HEK293 (cell line): ENCODE results near the gene PDZD4.

Experiments
- CTCF ChIA-PET: fragments of 350-600 bp; formaldehyde crosslinking; extraction: SDS; loops from one replicate; lab custom pipeline; 2021; ENCODE audit warnings: antibody characterized with exemption; lab: Yijun Ruan, JAX
- POLR2A ChIA-PET: fragments of 300-600 bp; formaldehyde crosslinking; extraction: SDS; loops from one replicate; lab custom pipeline; 2020; ENCODE audit warnings: antibody characterized with exemption, inconsistent platforms; lab: Yijun Ruan, JAX
- H3K27ac ChIP-seq: fragments of 200-500 bp; sonication (Bioruptor generic); 2 replicates; pipeline ENCODE4 v1.5.1; 2014; ENCODE audit warnings: low read depth, low read length, control low read depth, inconsistent platforms; ENCODE audit errors: extremely low read depth
- H3K36me3 ChIP-seq, 2 experiments: fragments of 200-500 bp in 1 of 2; sonication (Bioruptor generic) in 1 of 2; 1 replicate in 1 of 2; 2 replicates in 1 of 2; pipeline ENCODE4 v1.5.1; 2014 to 2017; ENCODE audit warnings: inconsistent platforms in 2 of 2, low read length in 2 of 2; ENCODE audit not compliant: control insufficient read depth in 2 of 2, insufficient read depth in 1 of 2
- H3K4me1 ChIP-seq: fragments of 200-500 bp; sonication (Bioruptor generic); 2 replicates; pipeline ENCODE4 v1.5.1; 2014; ENCODE audit warnings: mild to moderate bottlenecking, low read length, inconsistent platforms; ENCODE audit not compliant: control insufficient read depth, insufficient read depth
- H3K4me3 ChIP-seq: 2 replicates; pipeline ENCODE4 v1.5.1; 2011; ENCODE audit warnings: low read depth, mild to moderate bottlenecking, control low read depth, low read length, moderate library complexity
- H3K9me3 ChIP-seq: fragments of 200-500 bp; sonication (Bioruptor generic); 2 replicates; pipeline ENCODE4 v1.5.1; 2014; ENCODE audit warnings: low read depth, low read length, inconsistent platforms; ENCODE audit not compliant: control insufficient read depth, insufficient read depth
- BCL11B ChIP-seq: fragments of 450-650 bp; formaldehyde crosslinking; IDR thresholded peaks from 2 replicates; pipeline ENCODE4 v1.5.1; 2016; ENCODE audit warnings: low read depth, missing biosample characterization, missing genetic modification characterization
- SCRT1 ChIP-seq: fragments of 450-650 bp; formaldehyde crosslinking; IDR thresholded peaks from 2 replicates; pipeline ENCODE4 v1.5.1; 2016; ENCODE audit warnings: missing biosample characterization, missing genetic modification characterization, borderline replicate concordance
- SCRT2 ChIP-seq: fragments of 450-650 bp; formaldehyde crosslinking; IDR thresholded peaks from 2 replicates; pipeline ENCODE4 v1.5.1; 2016; ENCODE audit warnings: missing biosample characterization, missing genetic modification characterization
- SP3 ChIP-seq: fragments of 450-650 bp; formaldehyde crosslinking; IDR thresholded peaks from 2 replicates; pipeline ENCODE4 v1.5.1; 2016; ENCODE audit warnings: missing biosample characterization, missing genetic modification characterization
- ZBTB26 ChIP-seq: fragments of 450-650 bp; formaldehyde crosslinking; optimal IDR thresholded peaks from 2 replicates; pipeline ENCODE3; 2016; ENCODE audit warnings: missing biosample characterization, mild to moderate bottlenecking, missing genetic modification characterization
- ZBTB48 ChIP-seq: fragments of 450-650 bp; formaldehyde crosslinking; IDR thresholded peaks from 2 replicates; pipeline ENCODE4 v1.5.1; 2016; ENCODE audit warnings: missing biosample characterization, missing genetic modification characterization
- ZNF174 ChIP-seq: fragments of 450-650 bp; formaldehyde crosslinking; IDR thresholded peaks from 2 replicates; pipeline ENCODE4 v1.5.0; 2017; ENCODE audit warnings: missing biosample characterization, mild to moderate bottlenecking, missing genetic modification characterization
- ZNF248 ChIP-seq: fragments of 450-650 bp; formaldehyde crosslinking; IDR thresholded peaks from 2 replicates; pipeline ENCODE4 v1.5.1; 2017; ENCODE audit warnings: missing biosample characterization, missing genetic modification characterization
- ZNF324 ChIP-seq: fragments of 450-650 bp; formaldehyde crosslinking; IDR thresholded peaks from 2 replicates; pipeline ENCODE4 v1.5.1; 2016; ENCODE audit warnings: missing biosample characterization, missing genetic modification characterization
- ZNF423 ChIP-seq: fragments of 450-650 bp; formaldehyde crosslinking; IDR thresholded peaks from 2 replicates; pipeline ENCODE4 v1.5.1; 2016; ENCODE audit warnings: missing biosample characterization, missing genetic modification characterization
- ZNF501 ChIP-seq: fragments of 450-650 bp; formaldehyde crosslinking; IDR thresholded peaks from 2 replicates; pipeline ENCODE4 v1.5.1; 2016; ENCODE audit warnings: missing biosample characterization, missing genetic modification characterization
- ZNF510 ChIP-seq: fragments of 450-650 bp; formaldehyde crosslinking; IDR thresholded peaks from 2 replicates; pipeline ENCODE4 v1.5.1; 2018; ENCODE audit warnings: mild to moderate bottlenecking, missing genetic modification characterization, missing biosample characterization; ENCODE audit not compliant: insufficient replicate concordance
- ZNF600 ChIP-seq: fragments of 450-650 bp; formaldehyde crosslinking; IDR thresholded peaks from 2 replicates; pipeline ENCODE4 v1.5.1; 2016; ENCODE audit warnings: missing biosample characterization, missing genetic modification characterization
- ZNF624 ChIP-seq: fragments of 450-650 bp; formaldehyde crosslinking; IDR thresholded peaks from 2 replicates; pipeline ENCODE4 v1.5.1; 2017; ENCODE audit warnings: missing biosample characterization, missing genetic modification characterization
- ZNF658 ChIP-seq: fragments of 450-650 bp; formaldehyde crosslinking; IDR thresholded peaks from 2 replicates; pipeline ENCODE4; 2016; ENCODE audit warnings: missing biosample characterization, missing genetic modification characterization
- ZNF777 ChIP-seq: fragments of 450-650 bp; formaldehyde crosslinking; IDR thresholded peaks from 2 replicates; pipeline ENCODE4 v1.5.1; 2017; ENCODE audit warnings: missing biosample characterization, missing genetic modification characterization, borderline replicate concordance
- ZSCAN30 ChIP-seq: fragments of 450-650 bp; IDR thresholded peaks from 2 replicates; pipeline ENCODE4 v1.5.1; 2018; ENCODE audit warnings: missing biosample characterization, mild to moderate bottlenecking, missing genetic modification characterization, moderate library complexity
- TF ChIP-seq, protein P1 (sequence below): fragments of 450-650 bp; formaldehyde crosslinking; IDR thresholded peaks from 2 replicates; pipeline ENCODE4 v1.5.1; 2016; ENCODE audit warnings: missing biosample characterization, missing genetic modification characterization, borderline replicate concordance

PDZD4 gene

GRCh38 chrX:153814591-153815315 is 15.6 kb downstream of the PDZD4 start:
- CTCF ChIA-PET = no interaction called here
- TF ChIP-seq ZNF510 (tag by site-specific recombination) (no peak), SP3 (tag by site-specific recombination) (no peak), ZNF777 (tag by site-specific recombination) (no peak)
- Histone ChIP-seq H3K36me3 (no peaks in the 10 kb centered on the region), H3K9me3 (no peaks in the 10 kb centered on the region), H3K27ac (no peak overlapping the region), H3K4me1 (no peaks in the 10 kb centered on the region), H3K4me3 (no peak overlapping the region)
- POLR2A ChIA-PET = interaction anchor here (0.6 kb wide), 1 partner anchor 108 kb away, joined by 3 read pairs; no protein-coding TSS in a partner anchor

DNA sequence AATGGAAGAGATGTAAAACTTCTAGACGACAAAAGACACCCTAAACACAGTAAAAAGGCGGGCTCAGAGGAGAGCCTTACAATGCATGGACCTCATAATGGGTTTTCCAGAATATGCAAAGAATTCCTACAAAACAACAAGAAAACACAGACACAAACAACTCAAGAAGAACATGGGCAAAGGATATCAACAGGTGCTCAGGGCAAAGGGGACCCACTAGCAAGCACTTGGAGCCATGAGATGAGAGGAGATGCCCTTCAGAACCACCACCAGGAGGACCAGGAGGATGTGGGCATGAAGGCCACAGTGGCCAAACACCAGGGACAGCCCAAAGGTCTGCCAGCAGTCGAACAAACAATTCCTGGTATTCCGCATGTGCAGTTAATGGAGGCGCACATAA is 17.2 kb downstream of the PDZD4 start:
- Histone ChIP-seq H3K9me3 (no peaks in the 10 kb centered on the region), H3K4me3 (no peak overlapping the region)
- ChIA-PET CTCF (no interaction called here), POLR2A (no interaction called here)
- TF ChIP-seq ZNF624 (tag by site-specific recombination) (no peak), ZNF658 (tag by site-specific recombination) (no peak), ZNF174 (no peak), ZNF248 (tag by site-specific recombination) (no peak), SCRT1 (tag by site-specific recombination) (peak; percentile 90), SCRT2 (tag by site-specific recombination) (peak; percentile 93)
- TF ChIP-seq, all 188 proteins: peak for 2
- Histone ChIP-seq H3K36me3 (no peaks in the 10 kb centered on the region), H3K27ac (no peak overlapping the region), H3K4me1 (no peaks in the 10 kb centered on the region)

- no peak overlapping the region for H3K4me3 ChIP-seq
- H3K4me1 ChIP-seq = no peaks in the 10 kb centered on the region
- H3K36me3 ChIP-seq = no peaks in the 10 kb centered on the region
- no peak for TF ChIP-seq ZBTB26
- TF ChIP-seq ZNF423 (tag by site-specific recombination) = no peak
- no peak for TF ChIP-seq ZNF600
- no peak for TF ChIP-seq ZSCAN30 (tag by site-specific recombination)
- no peak for TF ChIP-seq ZBTB48 (tag by site-specific recombination)
- TF ChIP-seq BCL11B (tag by site-specific recombination) = no peak
- no peak for TF ChIP-seq SP3 (tag by site-specific recombination)
- no peak for TF ChIP-seq ZNF324 (tag by site-specific recombination)
- TF ChIP-seq, protein P1, sequence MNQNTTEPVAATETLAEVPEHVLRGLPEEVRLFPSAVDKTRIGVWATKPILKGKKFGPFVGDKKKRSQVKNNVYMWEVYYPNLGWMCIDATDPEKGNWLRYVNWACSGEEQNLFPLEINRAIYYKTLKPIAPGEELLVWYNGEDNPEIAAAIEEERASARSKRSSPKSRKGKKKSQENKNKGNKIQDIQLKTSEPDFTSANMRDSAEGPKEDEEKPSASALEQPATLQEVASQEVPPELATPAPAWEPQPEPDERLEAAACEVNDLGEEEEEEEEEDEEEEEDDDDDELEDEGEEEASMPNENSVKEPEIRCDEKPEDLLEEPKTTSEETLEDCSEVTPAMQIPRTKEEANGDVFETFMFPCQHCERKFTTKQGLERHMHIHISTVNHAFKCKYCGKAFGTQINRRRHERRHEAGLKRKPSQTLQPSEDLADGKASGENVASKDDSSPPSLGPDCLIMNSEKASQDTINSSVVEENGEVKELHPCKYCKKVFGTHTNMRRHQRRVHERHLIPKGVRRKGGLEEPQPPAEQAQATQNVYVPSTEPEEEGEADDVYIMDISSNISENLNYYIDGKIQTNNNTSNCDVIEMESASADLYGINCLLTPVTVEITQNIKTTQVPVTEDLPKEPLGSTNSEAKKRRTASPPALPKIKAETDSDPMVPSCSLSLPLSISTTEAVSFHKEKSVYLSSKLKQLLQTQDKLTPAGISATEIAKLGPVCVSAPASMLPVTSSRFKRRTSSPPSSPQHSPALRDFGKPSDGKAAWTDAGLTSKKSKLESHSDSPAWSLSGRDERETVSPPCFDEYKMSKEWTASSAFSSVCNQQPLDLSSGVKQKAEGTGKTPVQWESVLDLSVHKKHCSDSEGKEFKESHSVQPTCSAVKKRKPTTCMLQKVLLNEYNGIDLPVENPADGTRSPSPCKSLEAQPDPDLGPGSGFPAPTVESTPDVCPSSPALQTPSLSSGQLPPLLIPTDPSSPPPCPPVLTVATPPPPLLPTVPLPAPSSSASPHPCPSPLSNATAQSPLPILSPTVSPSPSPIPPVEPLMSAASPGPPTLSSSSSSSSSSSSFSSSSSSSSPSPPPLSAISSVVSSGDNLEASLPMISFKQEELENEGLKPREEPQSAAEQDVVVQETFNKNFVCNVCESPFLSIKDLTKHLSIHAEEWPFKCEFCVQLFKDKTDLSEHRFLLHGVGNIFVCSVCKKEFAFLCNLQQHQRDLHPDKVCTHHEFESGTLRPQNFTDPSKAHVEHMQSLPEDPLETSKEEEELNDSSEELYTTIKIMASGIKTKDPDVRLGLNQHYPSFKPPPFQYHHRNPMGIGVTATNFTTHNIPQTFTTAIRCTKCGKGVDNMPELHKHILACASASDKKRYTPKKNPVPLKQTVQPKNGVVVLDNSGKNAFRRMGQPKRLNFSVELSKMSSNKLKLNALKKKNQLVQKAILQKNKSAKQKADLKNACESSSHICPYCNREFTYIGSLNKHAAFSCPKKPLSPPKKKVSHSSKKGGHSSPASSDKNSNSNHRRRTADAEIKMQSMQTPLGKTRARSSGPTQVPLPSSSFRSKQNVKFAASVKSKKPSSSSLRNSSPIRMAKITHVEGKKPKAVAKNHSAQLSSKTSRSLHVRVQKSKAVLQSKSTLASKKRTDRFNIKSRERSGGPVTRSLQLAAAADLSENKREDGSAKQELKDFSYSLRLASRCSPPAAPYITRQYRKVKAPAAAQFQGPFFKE = no peak
- no peak for TF ChIP-seq ZNF501 (tag by site-specific recombination)
- ChIA-PET POLR2A (interaction anchor here (1.1 kb wide), 1 partner anchor 18 kb away, joined by 4 read pairs; the partner anchor contains the start of genes IDH3G and SSR4), CTCF (no interaction called here)
- H3K27ac ChIP-seq = no peak overlapping the region
- no peaks in the 10 kb centered on the region for H3K9me3 ChIP-seq
Measured at GRCh38 chrX:153812220-153812619, 18.1 kb downstream of the PDZD4 start.
